Spleen (tissue), 11 donors: ENCODE measurements around the gene SORCS3. TPM values are rescaled to one million over a fixed set of nuclear protein-coding genes. Genes with fewer than 3 reads are reported as not detected.

Experiments used
- DNase-seq: peaks from one replicate; pipeline ENCODE4 v3.0.0-alpha.2; 2020
- H3K27ac ChIP-seq, 8 donors: fragments of 200-600 bp; sonication (generic) in 7 of 8; 1 replicate in 4 of 8; 2 replicates in 4 of 8; pipeline versions ENCODE4 v1.5.0 to v1.8.0; 2016 to 2021; ENCODE audit warnings: inconsistent platforms in 4 of 8, mild to moderate bottlenecking in 4 of 8, moderate library complexity in 1 of 8
- H3K27me3 ChIP-seq, 7 donors: fragments of 200-600 bp; sonication (generic) in 6 of 7; replicated peaks in 1 of 7; 1 replicate in 4 of 7; 2 replicates in 3 of 7; pipeline versions ENCODE4 v1.5.0 to v1.8.0; 2016 to 2021; ENCODE audit warnings: inconsistent platforms in 3 of 7, mild to moderate bottlenecking in 1 of 7
- H3K36me3 ChIP-seq, 6 donors: fragments of 200-600 bp; sonication (generic) in 5 of 6; 1 replicate in 4 of 6; 2 replicates in 2 of 6; pipeline versions ENCODE4 v1.5.0 to v1.8.0; 2016 to 2021; ENCODE audit warnings: inconsistent platforms in 2 of 6
- H3K4me1 ChIP-seq, 6 donors: fragments of 200-600 bp; sonication (generic) in 5 of 6; 1 replicate in 3 of 6; 2 replicates in 3 of 6; pipeline versions ENCODE4 v1.5.0 to v1.8.0; 2016 to 2021; ENCODE audit warnings: inconsistent platforms in 3 of 6
- H3K4me3 ChIP-seq, 8 donors: fragments of 200-600 bp; sonication (generic) in 7 of 8; 1 replicate in 4 of 8; 2 replicates in 4 of 8; pipeline versions ENCODE4 v1.5.0 to v1.8.0; 2016 to 2021; ENCODE audit warnings: inconsistent platforms in 4 of 8, mild to moderate bottlenecking in 4 of 8, moderate library complexity in 2 of 8
- H3K9me3 ChIP-seq, 8 donors: fragments of 200-600 bp; sonication (generic) in 7 of 8; 1 replicate in 4 of 8; 2 replicates in 4 of 8; pipeline versions ENCODE4 v1.5.0 to v1.8.0; 2016 to 2021; ENCODE audit warnings: inconsistent platforms in 4 of 8
- CTCF ChIP-seq, 11 experiments: fragments of 200-600 bp in 7 of 11; fragments of 450-650 bp in 4 of 11; sonication (generic) in 4 of 11; IDR thresholded peaks in 8 of 11; conservative IDR thresholded peaks in 3 of 11; 1 replicate in 7 of 11; 2 replicates in 4 of 11; pipeline versions ENCODE4 v1.4.0 to v1.8.0; 2016 to 2021; ENCODE audit warnings: antibody characterized with exemption in 11 of 11, inconsistent platforms in 4 of 11, mild to moderate bottlenecking in 1 of 11
- POLR2A ChIP-seq, 3 donors: fragments of 450-650 bp; IDR thresholded peaks; one replicate each; pipeline ENCODE4 v1.5.1; 2017; ENCODE audit warnings: antibody characterized with exemption in 3 of 3, mild to moderate bottlenecking in 1 of 3
- POLR2AphosphoS5 ChIP-seq, 3 donors: sonication (generic); formaldehyde crosslinking; IDR thresholded peaks; one replicate each; pipeline ENCODE4 v1.5.1; 2017; ENCODE audit warnings: antibody characterized with exemption in 3 of 3
- WGBS, 5 donors: extraction: QIAGEN DNeasy Blood & Tissue Kit in 3 of 5; methylation state at CpG; one replicate each; pipeline versions ENCODE4 v1.1.5 to v1.1.7; 2013 to 2018; 5-methylcytosine and 5-hydroxymethylcytosine counted together
- intact Hi-C: fragments of 100-400 bp; cut with DNase I; formaldehyde crosslinking; loops from one replicate; pipeline ENCODE4 v1.15.0; 2023; ENCODE audit warnings: low total_unique reads
- polyA plus RNA-seq, 3 donors: library from polyadenylated mRNA; stranded (reverse); fragments of 200-250 nt; gene quantifications; one replicate each; pipeline ENCODE4 v1.2.1, GENCODE V29; 2013
- total RNA-seq, 7 donors: library from RNA; depleted of rRNA in 3 of 7; stranded (reverse); fragments of >200 nt in 3 of 7; fragmentation: NEBNext Ultra II Directional in 4 of 7; extraction: Animal tissue kit (Norgen Biotek cat#: 25700) in 4 of 7; gene quantifications; one replicate each; pipeline versions ENCODE4 v1.1.0 to v1.2.1, GENCODE V29; 2016 to 2021
- donor health status: healthy with polysubstance abuse.
- donor health status: DM: no; HTN: no; CAD: no; lungs with moderate emphysema.
- donor health status: DM: no; HTN: no; CAD: no.
- donor health status: Bipolar disorder and iron deficiency.
- donor health status: healthy.
- donor health status: DM: no; HTN: no; CAD: no.
- donor health status: DM: yes; HTN: yes; CAD: no.

Gene SORCS3
- total and polyA plus RNA-seq, 10 donors, result 0.03 to 0.06 TPM; not detected in 8

- 75 to 97% (median 83%) methylated on average over 2 of the region's 2 CpGs for WGBS, 5 donors
- no peak for TF ChIP-seq POLR2AphosphoS5 (IDR thresholded peaks at IDR 0.05)
- TF ChIP-seq CTCF (IDR thresholded peaks at IDR 0.05 in 8 of 11, conservative IDR thresholded peaks at IDR 0.05 in 3 of 11), result no peak
- no peak for TF ChIP-seq POLR2A (IDR thresholded peaks at IDR 0.05)
Observed at GRCh38 chr10:105192861-105193260, 551.8 kb downstream of the SORCS3 start.

GRCh38 chr10:105195831-105196230 lies 554.7 kb downstream of the SORCS3 start:
- intact Hi-C loops, result no loop called here

More at GRCh38 chr10:105192861-105193260, 551.8 kb downstream of the SORCS3 start:
- no peak for DNase-seq
- H3K4me1 ChIP-seq, result no peaks in the 10 kb centered on the region
- no peaks in the 10 kb centered on the region for H3K9me3 ChIP-seq
- H3K27ac ChIP-seq, result no peak overlapping the region
- intact Hi-C loops, result no loop called here
- H3K36me3 ChIP-seq, result no peaks in the 10 kb centered on the region
- no peaks in the 10 kb centered on the region for H3K27me3 ChIP-seq
- no peak overlapping the region for H3K4me3 ChIP-seq

GRCh38 chr10:105197598-105198364 lies 556.7 kb downstream of the SORCS3 start:
- Histone ChIP-seq H3K4me3 (no peak overlapping the region), H3K27ac (no peak overlapping the region), H3K36me3 (no peaks in the 10 kb centered on the region), H3K4me1 (no peaks in the 10 kb centered on the region), H3K9me3 (no peaks in the 10 kb centered on the region), H3K27me3 (no peaks in the 10 kb centered on the region)
- TF ChIP-seq POLR2AphosphoS5 (IDR thresholded peaks at IDR 0.05) (no peak), CTCF (IDR thresholded peaks at IDR 0.05 in 8 of 11, conservative IDR thresholded peaks at IDR 0.05 in 3 of 11) (no peak), POLR2A (IDR thresholded peaks at IDR 0.05) (no peak)
- intact Hi-C loops, result no loop called here
- DNase-seq, result no peak
- WGBS, 5 donors, result 53 to 65% (median 56%) methylated on average over 6 of the region's 6 CpGs

More at GRCh38 chr10:105195831-105196230, 554.7 kb downstream of the SORCS3 start:
- Histone ChIP-seq H3K4me1 (no peaks in the 10 kb centered on the region), H3K4me3 (no peak overlapping the region), H3K27me3 (no peaks in the 10 kb centered on the region), H3K36me3 (no peaks in the 10 kb centered on the region), H3K27ac (no peak overlapping the region), H3K9me3 (no peaks in the 10 kb centered on the region)
- DNase-seq, result no peak
- 70 to 81% (median 76%) methylated on average over 4 of the region's 4 CpGs for WGBS, 5 donors
- TF ChIP-seq POLR2AphosphoS5 (IDR thresholded peaks at IDR 0.05) (no peak), CTCF (IDR thresholded peaks at IDR 0.05 in 8 of 11, conservative IDR thresholded peaks at IDR 0.05 in 3 of 11) (no peak), POLR2A (IDR thresholded peaks at IDR 0.05) (no peak)

GRCh38 chr10:105206616-105207015 lies 565.5 kb downstream of the SORCS3 start:
- no peaks in the 10 kb centered on the region for H3K36me3 ChIP-seq
- intact Hi-C loops, result no loop called here
- no peak for DNase-seq

More at GRCh38 chr10:105206616-105207015, 565.5 kb downstream of the SORCS3 start:
- Histone ChIP-seq H3K4me1 (no peaks in the 10 kb centered on the region), H3K27ac (no peak overlapping the region), H3K27me3 (no peaks in the 10 kb centered on the region), H3K4me3 (no peak overlapping the region), H3K9me3 (no peaks in the 10 kb centered on the region)
- TF ChIP-seq CTCF (IDR thresholded peaks at IDR 0.05 in 8 of 11, conservative IDR thresholded peaks at IDR 0.05 in 3 of 11), result no peak
- TF ChIP-seq POLR2A (IDR thresholded peaks at IDR 0.05), result no peak
- no peak for TF ChIP-seq POLR2AphosphoS5 (IDR thresholded peaks at IDR 0.05)
